Colonic mucosa (tissue), 4 donors: ENCODE data around the gene PRICKLE1. TPM values are rescaled to one million over a fixed set of nuclear protein-coding genes. Genes with fewer than 3 reads are reported as not detected.

Source experiments
- DNase-seq: peaks from one replicate; pipeline ENCODE4 v3.0.0-alpha.2; 2020
- H3K27ac ChIP-seq: fragments of 200-600 bp; one replicate; pipeline ENCODE4 v1.8.0; 2021
- H3K27me3 ChIP-seq: fragments of 200-600 bp; one replicate; pipeline ENCODE4 v1.8.0; 2021
- H3K36me3 ChIP-seq: fragments of 200-600 bp; one replicate; pipeline ENCODE4 v1.8.0; 2021
- H3K4me1 ChIP-seq: fragments of 200-600 bp; one replicate; pipeline ENCODE4 v1.8.0; 2021; ENCODE audit warnings: mild to moderate bottlenecking
- H3K4me3 ChIP-seq: fragments of 200-600 bp; one replicate; pipeline ENCODE4 v1.8.0; 2021
- H3K9ac ChIP-seq, 2 donors: one replicate each; pipeline ENCODE4 v1.7.0; 2013; ENCODE audit warnings: control low read depth in 2 of 2, low read depth in 2 of 2, low read length in 2 of 2
- H3K9me3 ChIP-seq: fragments of 200-600 bp; one replicate; pipeline ENCODE4 v1.8.0; 2021
- intact Hi-C: fragments of 100-400 bp; cut with DNase I; formaldehyde crosslinking; loops from one replicate; pipeline ENCODE4 v1.14.1; 2022
- total RNA-seq, 2 donors: library from RNA; stranded (reverse); fragmentation: NEBNext Ultra II Directional in 1 of 2; extraction: Animal tissue kit (Norgen Biotek cat#: 25700) in 1 of 2; gene quantifications; one replicate each; pipeline ENCODE4 v1.2.1, GENCODE V29; 2021
- TF ChIP-seq, protein P1 (sequence below): fragments of 200-600 bp; IDR thresholded peaks from one replicate; pipeline ENCODE4 v1.8.0; 2022; ENCODE audit warnings: antibody characterized with exemption, mild to moderate bottlenecking
- donor health status: healthy.
- donor health status: DM: no; HTN: no; CAD: no.
- donor health status: DM: no; HTN: no; CAD: no.

PRICKLE1 gene
- total RNA-seq, 2 donors from 2014 or later, result 1.1 to 2.9 TPM

DNA sequence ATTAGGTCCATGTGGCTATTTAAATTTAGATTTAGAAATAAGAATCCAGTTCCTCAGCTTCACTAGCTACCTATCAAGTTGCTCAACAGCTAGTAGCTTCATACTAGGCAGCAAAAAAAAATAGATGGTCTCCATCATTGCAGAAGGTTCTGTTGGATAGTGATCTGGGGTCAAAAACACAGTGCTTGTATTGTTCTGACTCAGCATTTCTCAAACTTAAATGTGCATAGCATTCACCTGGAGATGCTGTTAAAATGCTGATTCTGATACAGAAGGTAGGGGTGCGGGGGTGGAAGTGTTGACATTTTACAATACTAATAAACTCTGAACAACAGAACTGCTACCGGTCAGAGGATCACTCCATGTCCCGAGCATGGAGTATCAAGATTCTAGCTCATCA lies 51.3 kb downstream of the PRICKLE1 start:
- intact Hi-C loops, result no loop called here
- Histone ChIP-seq H3K4me1 (no peaks in the 10 kb centered on the region), H3K27me3 (no peaks in the 10 kb centered on the region), H3K9ac (no peak overlapping the region), H3K4me3 (no peak overlapping the region), H3K27ac (no peak overlapping the region), H3K9me3 (no peaks in the 10 kb centered on the region), H3K36me3 (no peaks in the 10 kb centered on the region)
- TF ChIP-seq, protein P1, sequence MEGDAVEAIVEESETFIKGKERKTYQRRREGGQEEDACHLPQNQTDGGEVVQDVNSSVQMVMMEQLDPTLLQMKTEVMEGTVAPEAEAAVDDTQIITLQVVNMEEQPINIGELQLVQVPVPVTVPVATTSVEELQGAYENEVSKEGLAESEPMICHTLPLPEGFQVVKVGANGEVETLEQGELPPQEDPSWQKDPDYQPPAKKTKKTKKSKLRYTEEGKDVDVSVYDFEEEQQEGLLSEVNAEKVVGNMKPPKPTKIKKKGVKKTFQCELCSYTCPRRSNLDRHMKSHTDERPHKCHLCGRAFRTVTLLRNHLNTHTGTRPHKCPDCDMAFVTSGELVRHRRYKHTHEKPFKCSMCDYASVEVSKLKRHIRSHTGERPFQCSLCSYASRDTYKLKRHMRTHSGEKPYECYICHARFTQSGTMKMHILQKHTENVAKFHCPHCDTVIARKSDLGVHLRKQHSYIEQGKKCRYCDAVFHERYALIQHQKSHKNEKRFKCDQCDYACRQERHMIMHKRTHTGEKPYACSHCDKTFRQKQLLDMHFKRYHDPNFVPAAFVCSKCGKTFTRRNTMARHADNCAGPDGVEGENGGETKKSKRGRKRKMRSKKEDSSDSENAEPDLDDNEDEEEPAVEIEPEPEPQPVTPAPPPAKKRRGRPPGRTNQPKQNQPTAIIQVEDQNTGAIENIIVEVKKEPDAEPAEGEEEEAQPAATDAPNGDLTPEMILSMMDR, result no peak
- DNase-seq, result no peak

DNA sequence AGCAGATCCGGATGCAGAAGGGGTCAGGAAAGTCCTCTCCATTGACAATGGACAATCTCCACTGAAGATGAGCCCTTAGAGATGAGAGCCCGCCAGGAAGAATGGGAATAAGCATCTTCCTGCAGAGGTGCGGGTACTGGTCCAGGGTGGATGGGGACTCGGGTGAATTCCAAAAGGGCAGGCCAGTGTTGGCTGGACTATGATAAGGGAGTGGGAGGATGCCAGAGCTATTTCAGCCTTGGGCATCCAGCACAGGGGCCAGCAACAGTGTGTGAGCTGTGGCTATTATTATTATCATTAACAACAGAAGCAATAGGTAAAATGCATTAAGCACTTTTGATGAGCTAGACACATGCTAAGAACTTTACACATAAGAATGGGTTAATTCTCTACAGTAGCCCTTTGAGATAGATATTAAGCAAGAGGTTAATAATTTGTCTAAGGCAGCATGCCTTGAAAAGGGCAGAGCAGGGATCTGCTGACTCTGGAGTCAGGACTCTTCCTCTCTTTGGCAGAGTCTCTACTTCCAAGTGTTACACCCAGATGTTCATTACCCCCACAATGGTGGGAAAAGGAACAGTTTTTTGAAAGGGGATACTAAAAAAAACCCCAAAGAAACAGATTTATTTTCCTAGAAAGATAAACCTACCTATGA lies 55.2 kb downstream of the PRICKLE1 start:
- no peaks in the 10 kb centered on the region for H3K27me3 ChIP-seq
- no peaks in the 10 kb centered on the region for H3K4me1 ChIP-seq
- H3K9ac ChIP-seq, result no peak overlapping the region
- H3K27ac ChIP-seq, result no peak overlapping the region
- DNase-seq, result no peak
- H3K36me3 ChIP-seq, result no peaks in the 10 kb centered on the region
- TF ChIP-seq, protein P1, result no peak
- no peaks in the 10 kb centered on the region for H3K9me3 ChIP-seq
- intact Hi-C loops, result no loop called here
- no peak overlapping the region for H3K4me3 ChIP-seq

DNA sequence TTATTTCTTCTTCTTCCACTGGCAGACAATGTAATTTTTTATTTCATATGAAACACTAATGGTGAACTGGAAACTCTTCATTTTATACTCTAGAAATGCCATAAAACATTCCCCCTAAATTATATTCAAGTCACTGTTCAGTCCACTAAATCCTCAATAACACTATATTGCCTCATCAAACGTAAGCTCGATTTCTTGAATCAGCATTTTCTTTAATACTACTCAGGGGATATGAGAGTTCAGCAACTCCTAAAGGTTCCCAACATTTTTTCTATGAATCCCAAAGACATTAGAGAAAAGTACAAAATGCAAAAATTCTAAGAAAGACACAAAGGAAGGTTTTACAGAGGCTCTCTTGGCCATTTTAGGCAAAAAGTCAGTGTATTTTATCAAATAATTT lies 59.3 kb downstream of the PRICKLE1 start:
- TF ChIP-seq, protein P1, result no peak
- no peaks in the 10 kb centered on the region for H3K9me3 ChIP-seq
- no peak overlapping the region for H3K4me3 ChIP-seq
- no peaks in the 10 kb centered on the region for H3K27me3 ChIP-seq
- no peak overlapping the region for H3K27ac ChIP-seq
- H3K9ac ChIP-seq, result no peak overlapping the region
- intact Hi-C loops, result no loop called here
- DNase-seq, result no peak
- H3K4me1 ChIP-seq, result no peaks in the 10 kb centered on the region
- no peaks in the 10 kb centered on the region for H3K36me3 ChIP-seq

DNA sequence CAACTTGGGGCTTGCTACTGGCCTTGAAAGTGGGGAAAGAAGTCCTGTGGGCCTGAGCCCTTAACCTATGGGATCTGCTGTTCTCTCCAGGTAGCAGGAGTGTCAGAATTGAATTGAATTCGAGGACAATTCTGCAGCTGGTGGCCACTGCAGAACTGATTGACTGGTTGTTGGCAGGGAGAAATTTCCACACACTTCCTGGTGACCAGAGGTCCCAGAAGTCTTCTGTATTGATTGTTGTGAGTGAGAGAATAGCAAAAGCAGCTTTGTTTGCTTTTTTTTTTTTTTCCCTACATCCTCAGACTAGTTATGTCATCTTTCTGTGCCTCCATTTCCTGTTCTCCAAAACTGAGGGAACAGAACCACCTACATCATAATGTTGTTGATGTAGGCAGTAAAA lies 64.1 kb downstream of the PRICKLE1 start:
- DNase-seq, result no peak
- H3K36me3 ChIP-seq, result no peaks in the 10 kb centered on the region
- no peak overlapping the region for H3K4me3 ChIP-seq
- H3K27me3 ChIP-seq, result no peaks in the 10 kb centered on the region
- H3K4me1 ChIP-seq, result no peaks in the 10 kb centered on the region
- no peak overlapping the region for H3K27ac ChIP-seq
- H3K9ac ChIP-seq, result no peak overlapping the region
- no peaks in the 10 kb centered on the region for H3K9me3 ChIP-seq
- intact Hi-C loops, result no loop called here
- TF ChIP-seq, protein P1, result no peak

DNA sequence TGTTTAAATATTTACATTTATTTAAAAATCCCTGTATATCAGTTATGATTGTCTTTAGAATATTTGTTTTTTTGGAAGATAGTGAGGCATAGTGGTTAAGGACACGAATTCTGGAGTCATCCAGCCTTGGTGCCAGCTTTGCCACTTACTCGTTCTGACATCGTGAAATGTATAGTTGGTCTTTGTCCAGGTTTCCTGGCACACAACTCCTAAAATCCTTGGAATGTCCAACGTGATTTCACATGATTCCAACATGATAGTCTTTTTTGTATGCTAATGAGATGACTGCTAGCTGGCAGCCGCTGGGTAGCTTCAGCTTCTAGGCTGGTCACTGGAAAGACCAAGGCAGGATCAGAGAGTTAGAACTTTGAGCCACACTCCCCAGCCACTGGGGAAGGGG lies 64.8 kb downstream of the PRICKLE1 start:
- intact Hi-C loops, result no loop called here

More for the DNA sequence above, 64.8 kb downstream of the PRICKLE1 start:
- no peak for DNase-seq
- H3K27ac ChIP-seq, result no peak overlapping the region
- no peaks in the 10 kb centered on the region for H3K4me1 ChIP-seq
- H3K9ac ChIP-seq, result no peak overlapping the region
- H3K27me3 ChIP-seq, result no peaks in the 10 kb centered on the region
- no peak overlapping the region for H3K4me3 ChIP-seq
- no peaks in the 10 kb centered on the region for H3K36me3 ChIP-seq
- no peaks in the 10 kb centered on the region for H3K9me3 ChIP-seq
- TF ChIP-seq, protein P1, result no peak
